ENCODE results near the gene SH3RF3.

- TF ChIP-seq ZFP3 (CRISPR knock-in tag; IDR thresholded peaks at IDR 0.05), result no peak
- no peak for TF ChIP-seq CSDC2 (CRISPR knock-in tag; IDR thresholded peaks at IDR 0.05)
- no peak for TF ChIP-seq ZNF70 (CRISPR knock-in tag; IDR thresholded peaks at IDR 0.05)
- no peak for TF ChIP-seq ARNTL (CRISPR knock-in tag; IDR thresholded peaks at IDR 0.05; ENCODE audit: borderline replicate concordance, low read depth)
- TF ChIP-seq SNAI2 (CRISPR knock-in tag; IDR thresholded peaks at IDR 0.05), result no peak
- no peak for TF ChIP-seq PATZ1 (CRISPR knock-in tag; IDR thresholded peaks at IDR 0.05; ENCODE audit: borderline replicate concordance)
- no peak for TF ChIP-seq TCF4 (CRISPR knock-in tag; IDR thresholded peaks at IDR 0.05; ENCODE audit: borderline replicate concordance)
- no peak for TF ChIP-seq RARB (CRISPR knock-in tag; IDR thresholded peaks at IDR 0.05)
- no peak for TF ChIP-seq TOX (CRISPR knock-in tag; IDR thresholded peaks at IDR 0.05; ENCODE audit: borderline replicate concordance)
- TF ChIP-seq GLIS3 (CRISPR knock-in tag; IDR thresholded peaks at IDR 0.05), result no peak
Observed at GRCh38 chr2:109147405-109147804, 18.4 kb downstream of the SH3RF3 start.

All from SK-N-SH treated with all-trans-retinoic acid at 6 μM for 48 hours (cell line).